Retinal pigment epithelial cell (primary cell): ENCODE results near the gene DUSP16.
"Not testable (repeated sequence)": the region's sequence is repeated elsewhere in the genome, so short reads cannot be mapped to it uniquely, and the experiment has no call there.

ENCODE experiments used
- DNase-seq: peaks from one replicate; pipeline ENCODE4 v3.0.0-alpha.2; 2010; ENCODE audit warnings: low read depth
- H3K4me3 ChIP-seq: 2 replicates; pipeline ENCODE4 v1.5.1; 2011; ENCODE audit warnings: mild to moderate bottlenecking, low read length, control low read depth, moderate library complexity
- TF ChIP-seq, protein P1 (sequence below): conservative IDR thresholded peaks from 2 replicates; pipeline ENCODE4 v1.5.1; 2011; ENCODE audit warnings: low read depth, low read length, control low read depth, inconsistent platforms

Gene DUSP16

DNA sequence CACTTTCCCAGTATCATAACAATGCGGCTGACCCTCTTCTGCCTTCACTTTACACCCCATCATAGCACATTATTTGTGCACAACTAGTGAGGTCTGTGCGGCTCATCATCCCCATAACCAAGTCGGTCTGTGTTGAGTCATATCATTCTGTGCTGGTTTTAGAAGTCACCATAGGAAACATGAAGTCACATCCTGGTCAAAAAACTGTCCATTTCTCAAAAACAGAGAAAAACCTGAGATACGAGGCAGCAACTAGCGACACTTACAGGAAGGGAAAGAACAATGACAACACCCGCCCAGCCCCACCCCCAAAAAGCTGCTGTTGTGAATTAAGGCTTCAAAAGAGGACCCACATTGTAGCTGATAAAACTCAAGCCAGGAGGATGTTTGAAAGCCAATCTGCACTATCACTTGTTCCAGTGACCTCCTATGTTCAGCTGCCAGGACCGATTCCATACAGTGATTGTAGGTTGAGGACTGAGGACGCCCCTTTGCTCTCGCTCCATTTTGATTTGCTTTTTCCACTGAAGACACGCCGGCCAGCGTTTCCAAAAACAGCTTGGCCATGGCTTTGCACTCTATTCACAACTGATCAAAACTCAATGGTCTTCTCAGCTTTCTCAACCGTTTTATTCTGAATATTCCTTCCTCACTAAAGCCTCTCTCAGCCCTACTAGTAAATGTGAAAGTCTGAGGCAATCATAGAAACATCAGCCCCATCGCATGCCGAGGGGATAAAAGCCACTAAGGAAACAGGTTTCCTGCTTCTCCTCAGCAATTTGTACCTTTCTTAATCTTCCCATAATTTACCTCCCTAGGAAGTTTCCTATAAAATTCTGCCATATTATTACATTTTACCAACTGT, 87.5 kb downstream of the DUSP16 start:
- TF ChIP-seq, protein P1, sequence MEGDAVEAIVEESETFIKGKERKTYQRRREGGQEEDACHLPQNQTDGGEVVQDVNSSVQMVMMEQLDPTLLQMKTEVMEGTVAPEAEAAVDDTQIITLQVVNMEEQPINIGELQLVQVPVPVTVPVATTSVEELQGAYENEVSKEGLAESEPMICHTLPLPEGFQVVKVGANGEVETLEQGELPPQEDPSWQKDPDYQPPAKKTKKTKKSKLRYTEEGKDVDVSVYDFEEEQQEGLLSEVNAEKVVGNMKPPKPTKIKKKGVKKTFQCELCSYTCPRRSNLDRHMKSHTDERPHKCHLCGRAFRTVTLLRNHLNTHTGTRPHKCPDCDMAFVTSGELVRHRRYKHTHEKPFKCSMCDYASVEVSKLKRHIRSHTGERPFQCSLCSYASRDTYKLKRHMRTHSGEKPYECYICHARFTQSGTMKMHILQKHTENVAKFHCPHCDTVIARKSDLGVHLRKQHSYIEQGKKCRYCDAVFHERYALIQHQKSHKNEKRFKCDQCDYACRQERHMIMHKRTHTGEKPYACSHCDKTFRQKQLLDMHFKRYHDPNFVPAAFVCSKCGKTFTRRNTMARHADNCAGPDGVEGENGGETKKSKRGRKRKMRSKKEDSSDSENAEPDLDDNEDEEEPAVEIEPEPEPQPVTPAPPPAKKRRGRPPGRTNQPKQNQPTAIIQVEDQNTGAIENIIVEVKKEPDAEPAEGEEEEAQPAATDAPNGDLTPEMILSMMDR: no peak
- no peak overlapping the region for H3K4me3 ChIP-seq
- no peak for DNase-seq

DNA sequence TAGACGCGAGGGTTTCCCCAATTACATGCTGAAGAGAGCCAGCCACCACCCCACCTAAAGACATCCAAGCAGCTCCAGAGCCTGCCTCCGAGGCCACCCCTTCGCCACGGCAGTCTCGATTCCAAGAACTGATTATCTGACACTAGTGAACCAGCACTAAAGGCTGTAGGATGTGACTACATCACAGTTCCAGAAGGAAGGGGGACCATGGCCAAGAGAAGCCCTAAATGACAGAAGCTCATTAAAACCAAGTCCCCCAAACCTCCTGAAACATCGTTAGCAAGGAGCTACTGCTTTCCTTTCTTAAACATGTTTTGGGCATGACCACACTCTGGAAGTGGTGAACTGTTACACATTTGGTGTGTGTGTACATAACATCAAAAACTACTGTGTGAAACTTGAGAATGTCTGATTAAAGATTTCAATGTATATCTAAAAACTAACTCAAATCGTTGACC, 88.2 kb downstream of the DUSP16 start:
- DNase-seq: no peak
- TF ChIP-seq, protein P1: no peak
- H3K4me3 ChIP-seq: no peak overlapping the region

DNA sequence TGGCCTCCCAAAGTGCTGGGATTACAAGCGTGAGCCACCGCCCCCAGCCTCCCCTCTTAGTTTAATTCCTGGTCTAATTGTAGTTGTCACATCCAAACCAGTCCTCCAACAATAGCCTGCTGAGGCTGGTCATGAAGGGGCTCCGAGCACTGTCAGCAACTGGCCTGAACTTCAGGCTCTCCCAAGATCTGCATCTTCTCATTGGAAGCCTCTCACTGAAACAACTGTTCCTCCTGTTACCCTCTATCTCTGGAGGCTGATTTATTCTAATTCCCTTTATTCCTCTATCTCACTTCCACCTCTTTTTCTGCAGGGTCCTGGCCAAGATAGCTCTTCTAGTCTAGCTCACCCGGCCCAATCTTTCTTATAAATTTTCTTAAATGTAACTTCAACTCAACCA, 89.4 kb downstream of the DUSP16 start:
- TF ChIP-seq, protein P1: no peak
- no peak overlapping the region for H3K4me3 ChIP-seq
- no peak for DNase-seq

DNA sequence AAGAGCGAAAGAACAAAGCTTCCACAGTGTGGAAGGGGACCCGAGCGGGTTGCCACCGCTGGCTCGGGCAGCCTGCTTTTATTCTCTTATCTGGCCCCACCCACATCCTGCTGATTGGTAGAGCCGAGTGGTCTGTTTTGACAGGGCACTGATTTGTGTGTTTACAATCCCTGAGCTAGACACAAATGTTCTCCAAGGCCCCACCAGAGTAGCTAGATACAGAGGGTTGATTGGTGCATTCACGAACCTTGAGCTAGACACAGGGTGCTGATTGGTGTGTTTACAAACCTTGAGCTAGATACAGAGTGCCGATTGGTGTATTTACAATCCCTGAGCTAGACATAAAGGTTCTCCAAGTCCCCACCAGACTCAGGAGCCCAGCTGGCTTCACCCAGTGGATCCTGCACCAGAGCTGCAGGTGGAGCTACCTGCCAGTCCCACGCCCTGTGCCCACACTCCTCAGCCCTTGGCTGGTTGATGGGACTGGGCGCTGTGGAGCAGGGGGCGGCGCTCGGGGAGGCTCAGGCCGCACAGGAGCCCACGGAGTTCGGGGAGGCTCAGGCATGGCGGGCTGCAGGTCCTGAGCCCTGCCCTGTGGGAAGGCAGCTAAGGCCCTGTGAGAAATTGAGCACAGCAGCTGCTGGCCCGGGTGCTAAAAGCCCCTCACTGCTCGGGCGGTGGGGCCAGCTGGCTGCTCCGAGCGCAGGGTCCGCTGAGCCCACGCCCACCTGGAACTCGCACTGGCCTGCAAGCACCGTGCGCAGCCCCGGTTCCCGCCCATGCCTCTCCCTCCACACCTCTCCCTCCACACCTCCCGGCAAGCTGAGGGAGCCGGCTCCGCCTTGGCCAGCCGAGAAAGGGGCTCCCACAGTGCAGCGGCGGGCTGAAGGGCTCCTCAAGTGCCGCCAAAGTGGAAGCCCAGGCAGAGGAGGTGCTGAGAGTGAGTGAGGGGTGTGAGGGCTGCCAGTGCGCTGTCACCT, 90.4 kb downstream of the DUSP16 start:
- DNase-seq, H3K4me3 ChIP-seq: not testable (repeated sequence)

DNA sequence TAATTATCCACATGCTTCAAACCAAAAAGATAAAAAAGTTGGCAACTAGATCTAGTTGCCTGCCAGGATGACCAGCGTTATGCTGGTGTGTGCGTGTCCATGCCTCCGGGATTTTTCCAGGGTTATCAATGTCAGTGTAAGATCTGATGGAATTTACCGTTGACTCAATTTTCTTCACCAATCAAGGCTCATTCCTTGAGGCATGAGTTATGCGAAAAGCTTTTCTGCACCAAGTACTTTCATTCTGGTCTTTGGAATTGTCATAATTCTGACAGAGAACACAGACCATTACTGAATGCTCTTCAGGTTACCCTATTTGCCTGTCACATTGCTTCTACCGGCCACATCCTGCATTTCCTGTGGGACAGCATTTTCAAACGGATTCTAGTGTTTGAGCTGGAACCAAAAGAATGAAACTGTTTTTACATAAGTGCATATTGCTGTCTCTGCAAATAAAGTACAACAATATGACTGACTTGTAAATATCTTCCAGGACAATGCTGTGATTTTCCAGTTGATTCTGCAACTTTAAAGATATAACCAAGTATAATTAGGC, 91.8 kb downstream of the DUSP16 start:
- H3K4me3 ChIP-seq: no peak overlapping the region
- DNase-seq: no peak
- TF ChIP-seq, protein P1: no peak

DNA sequence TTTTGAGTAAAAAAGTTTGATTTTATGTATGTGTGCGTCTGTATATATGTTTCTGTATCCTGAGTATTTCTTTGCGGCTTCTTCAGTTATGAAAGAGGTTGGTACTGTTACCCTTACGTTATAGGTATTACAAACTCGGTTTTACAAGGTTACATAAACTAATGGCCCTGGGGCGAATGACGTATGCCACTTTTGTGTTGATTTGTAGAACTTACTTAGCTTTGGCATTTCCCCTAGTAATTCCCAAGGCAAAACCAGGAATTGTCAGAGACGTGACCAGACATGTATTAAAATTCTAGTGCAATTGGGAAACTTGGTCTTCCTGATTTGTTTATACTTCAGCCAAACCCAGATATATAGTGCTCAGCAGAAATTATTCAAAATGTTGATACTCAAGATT, 93.3 kb downstream of the DUSP16 start:
- TF ChIP-seq, protein P1: no peak
- no peak for DNase-seq
- H3K4me3 ChIP-seq: no peak overlapping the region

DNA sequence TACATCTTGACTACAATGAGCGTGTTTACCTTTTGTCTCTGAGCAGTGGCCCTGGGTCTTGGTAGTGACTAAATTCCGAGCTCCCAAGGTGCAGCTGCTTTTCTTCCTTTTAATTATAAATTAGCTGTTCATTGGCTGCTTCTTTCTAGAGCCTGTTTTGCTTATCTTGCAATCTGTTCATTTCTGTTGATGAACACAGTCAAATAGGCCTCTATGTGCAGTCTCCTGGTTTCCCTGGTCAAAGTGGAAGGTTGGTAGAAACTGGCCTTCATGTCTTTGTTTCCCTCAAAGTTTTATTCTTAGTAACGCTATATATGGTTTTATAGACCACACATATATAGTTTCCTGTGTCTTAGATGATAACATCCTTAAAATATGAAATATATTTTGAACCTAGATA, 94.1 kb downstream of the DUSP16 start:
- TF ChIP-seq, protein P1: no peak
- H3K4me3 ChIP-seq: no peak overlapping the region
- no peak for DNase-seq
